ENCODE data around the gene KCTD3.

Gene KCTD3

DNA sequence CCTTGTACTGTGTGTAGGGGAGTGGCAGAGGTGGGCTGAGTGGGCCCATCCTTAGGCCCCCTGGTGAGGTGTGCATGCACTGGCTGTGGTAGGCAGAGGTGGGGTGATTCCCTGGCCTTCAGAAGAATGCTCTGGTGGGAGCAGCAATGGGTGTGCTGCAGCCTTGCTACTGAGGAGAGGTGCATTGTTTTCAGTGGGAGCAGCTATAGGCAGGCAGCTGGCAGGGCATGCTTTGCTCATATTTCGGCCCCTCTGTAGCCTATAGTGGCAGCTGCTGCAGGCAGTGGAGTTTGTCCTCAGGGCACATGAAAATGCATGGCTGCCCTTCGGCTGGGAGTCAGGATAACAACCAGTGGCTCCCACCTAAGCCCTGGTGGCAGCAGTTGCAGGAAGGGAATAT is 10.1 kb upstream of the KCTD3 start:
- no peak for DNase-seq (ENCODE audit: low read depth in 2 of 2)

DNA sequence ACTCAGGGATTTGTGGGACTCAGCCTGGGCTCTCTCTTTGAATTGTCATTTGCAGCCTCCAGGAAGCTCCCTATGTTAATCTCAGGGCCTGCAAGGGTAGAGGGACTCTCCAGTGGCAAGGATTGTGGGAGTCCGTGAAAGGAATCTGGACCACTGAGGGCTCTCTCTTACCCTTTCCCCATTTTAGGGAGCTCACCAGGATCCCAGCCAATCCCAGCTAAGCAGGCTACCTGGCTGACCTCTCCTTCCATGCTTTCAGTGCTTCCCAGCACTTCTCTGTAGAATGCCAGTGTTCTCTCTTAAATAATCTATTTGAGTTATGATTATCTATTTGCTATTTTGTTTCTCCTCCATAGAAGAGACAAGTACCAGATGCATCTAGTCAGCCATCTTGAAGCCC is 9.6 kb upstream of the KCTD3 start:
- no peak for DNase-seq (ENCODE audit: low read depth in 2 of 2)

DNA sequence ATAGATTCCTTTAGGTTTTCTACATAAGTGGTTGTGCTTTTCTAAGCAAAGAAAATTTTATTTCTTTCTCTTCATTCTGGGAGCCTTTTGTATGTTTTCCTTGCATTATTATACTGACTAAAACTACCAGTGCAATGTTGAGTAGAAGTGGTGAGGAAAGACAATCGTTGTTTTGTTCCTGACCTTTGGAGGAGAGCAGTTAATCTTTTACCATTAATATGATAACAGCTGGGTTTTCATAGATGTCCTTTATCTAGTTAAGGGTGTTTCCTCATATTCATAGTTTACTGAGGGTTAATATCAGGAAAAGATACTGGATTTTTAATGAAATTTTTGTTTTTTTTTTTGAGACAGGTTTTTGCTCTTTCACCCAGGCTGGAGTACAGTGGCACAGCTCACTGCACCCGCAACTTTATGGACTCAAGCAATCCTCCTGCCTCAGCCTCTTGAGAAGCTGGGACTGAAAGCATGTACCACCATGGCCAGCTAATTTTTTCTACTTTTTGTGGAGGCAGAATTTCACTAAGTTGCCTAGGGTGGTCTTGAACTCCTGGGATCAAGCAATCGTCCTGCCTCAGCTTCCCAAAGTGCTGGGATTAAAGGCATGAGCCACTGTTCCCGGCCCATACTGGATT is 9.0 kb upstream of the KCTD3 start:
- DNase-seq (ENCODE audit: low read depth in 2 of 2), result no peak

DNA sequence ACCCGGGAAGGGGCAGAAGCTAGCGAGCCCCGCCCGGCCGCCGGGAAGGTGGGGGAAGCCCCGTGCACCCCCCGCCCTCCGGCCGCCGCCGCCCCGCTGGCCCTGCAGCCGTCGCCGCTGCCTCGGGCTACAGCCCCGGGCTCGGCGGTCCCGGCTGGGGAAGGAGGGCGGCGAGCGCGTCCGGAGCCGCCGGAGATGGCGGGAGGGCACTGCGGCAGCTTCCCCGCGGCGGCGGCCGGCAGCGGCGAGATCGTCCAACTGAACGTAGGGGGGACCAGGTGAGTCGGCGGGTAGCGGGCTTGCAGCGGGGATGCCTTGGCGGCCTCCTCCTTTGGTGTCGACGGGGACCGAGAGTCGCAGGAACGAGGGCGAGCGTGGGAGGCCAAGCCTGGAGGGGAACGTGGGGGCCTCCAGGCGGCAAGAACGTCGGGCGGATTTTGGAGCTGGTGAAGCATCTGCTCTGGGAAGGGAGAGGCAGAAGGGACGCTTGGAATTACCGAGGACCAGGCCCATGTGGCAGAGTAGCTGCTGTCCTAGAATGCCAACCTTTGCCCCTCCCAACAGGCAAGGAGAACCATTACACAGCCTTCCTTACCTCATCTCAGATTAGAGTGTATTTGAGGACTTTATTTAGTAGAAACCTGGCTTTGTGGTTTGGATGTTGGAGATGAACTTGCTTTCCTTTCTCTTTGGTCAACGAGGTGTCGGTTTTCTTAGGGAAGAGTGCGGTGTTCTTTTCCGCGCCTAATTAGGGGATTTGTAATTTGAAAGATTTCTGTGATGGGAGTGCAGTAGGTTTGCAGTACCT is 591 bp downstream of the KCTD3 start:
- no peak for DNase-seq (ENCODE audit: low read depth in 2 of 2)

DNA sequence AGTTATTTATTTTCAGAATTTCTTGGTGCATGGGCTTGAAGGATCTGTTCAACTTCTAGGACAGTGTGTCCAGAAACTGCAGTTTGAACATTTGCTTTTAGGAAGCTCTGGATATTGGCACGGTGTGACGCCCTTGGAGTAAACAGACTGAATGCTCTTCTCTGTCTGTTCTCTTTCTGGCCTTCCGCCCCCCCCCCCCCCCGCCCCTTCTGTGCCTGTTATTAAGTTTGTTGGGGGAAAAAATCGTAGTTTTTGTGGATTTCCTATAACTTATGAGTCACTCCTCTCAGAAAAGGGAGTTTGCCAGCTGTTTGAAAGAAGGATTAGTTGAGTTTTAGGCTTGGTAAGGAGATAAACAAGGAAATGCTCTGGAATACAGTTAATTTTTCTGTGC is 1.2 kb downstream of the KCTD3 start:
- DNase-seq (ENCODE audit: low read depth in 2 of 2), result no peak

DNA sequence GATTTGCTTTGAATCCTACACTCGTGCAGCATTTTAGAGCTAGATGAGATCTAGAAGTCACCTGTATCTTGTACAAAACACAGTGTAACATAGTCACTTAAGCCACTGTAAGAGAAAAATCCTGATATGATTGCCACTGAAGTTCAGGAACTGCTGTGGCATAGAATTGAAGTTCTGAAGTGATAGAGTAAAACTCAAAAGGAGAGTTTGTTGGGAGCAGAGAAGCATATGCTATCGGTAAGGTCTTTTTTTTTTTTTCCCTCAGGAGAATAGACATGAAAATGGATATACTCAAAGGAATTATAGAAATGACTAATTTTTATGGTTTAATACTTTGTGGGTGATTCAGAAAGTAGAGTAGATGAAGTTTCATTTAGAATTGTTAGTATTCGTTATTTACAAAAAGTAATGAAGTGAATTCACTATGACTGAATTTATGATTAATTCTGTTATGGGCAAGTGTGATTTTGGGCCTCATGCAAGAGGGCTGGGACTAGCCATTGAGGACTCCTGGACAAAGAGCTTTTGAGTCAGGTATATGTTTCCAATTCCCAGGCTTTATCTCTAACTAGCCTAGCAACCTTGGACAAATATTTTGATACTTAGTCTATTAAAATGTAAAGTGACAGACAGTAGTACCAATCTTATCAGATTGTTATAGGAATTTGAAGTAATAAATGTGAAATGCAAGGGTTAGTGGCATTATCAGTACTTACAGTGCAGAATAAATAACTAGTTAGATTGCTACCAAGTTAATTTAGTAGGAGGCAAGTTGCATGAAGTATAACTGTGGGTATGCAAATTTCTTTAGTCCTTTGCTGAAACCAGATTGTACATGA is 3.1 kb downstream of the KCTD3 start:
- DNase-seq (ENCODE audit: low read depth in 2 of 2), result no peak

DNA sequence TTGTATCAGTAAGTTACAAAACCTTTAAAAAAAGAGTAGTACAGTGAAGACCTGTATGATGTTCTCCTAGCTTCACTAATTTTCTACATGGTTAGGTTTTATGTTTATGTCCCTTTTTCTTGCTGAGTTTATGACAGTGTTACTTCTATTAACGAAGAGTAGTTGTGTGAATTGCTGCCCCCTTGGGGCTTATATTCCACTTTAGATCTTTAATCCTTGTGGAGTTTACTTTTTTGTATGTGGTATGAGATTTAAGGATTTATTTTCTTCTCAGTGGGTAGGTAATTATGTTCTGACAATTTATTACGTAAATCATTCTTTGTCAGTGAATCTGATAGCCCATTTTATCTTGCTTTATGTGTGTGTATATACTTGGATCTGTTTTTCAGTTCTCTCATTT is 14.8 kb downstream of the KCTD3 start:
- DNase-seq (ENCODE audit: low read depth in 2 of 2), result no peak

DNA sequence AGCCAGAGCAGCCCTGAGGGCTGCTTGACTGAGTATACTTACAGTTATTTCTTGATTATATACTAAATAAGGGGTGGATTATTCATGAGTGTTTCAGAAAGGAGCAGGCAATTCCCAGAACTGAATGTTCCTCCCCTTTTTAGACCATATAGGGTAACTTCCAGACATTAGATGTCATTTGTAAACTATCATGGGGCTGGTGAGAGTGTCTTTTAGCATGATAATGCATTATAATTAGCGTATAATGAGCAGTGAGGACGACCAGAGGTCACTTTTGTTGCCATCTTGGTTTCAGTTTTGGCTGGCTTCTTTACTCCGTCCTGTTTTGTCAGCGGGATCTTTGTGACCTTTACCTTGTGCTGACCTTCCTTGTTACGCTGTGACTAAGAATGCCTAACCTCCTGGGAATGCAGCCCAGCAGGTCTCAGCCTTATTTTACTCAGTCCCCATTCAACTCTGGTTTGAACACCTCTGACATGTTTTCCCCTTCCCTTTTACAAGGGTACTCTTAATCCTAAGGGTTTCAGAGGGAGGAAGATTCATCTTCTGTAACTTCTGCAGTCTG is 16.2 kb downstream of the KCTD3 start:
- DNase-seq (ENCODE audit: low read depth in 2 of 2), result no peak

DNA sequence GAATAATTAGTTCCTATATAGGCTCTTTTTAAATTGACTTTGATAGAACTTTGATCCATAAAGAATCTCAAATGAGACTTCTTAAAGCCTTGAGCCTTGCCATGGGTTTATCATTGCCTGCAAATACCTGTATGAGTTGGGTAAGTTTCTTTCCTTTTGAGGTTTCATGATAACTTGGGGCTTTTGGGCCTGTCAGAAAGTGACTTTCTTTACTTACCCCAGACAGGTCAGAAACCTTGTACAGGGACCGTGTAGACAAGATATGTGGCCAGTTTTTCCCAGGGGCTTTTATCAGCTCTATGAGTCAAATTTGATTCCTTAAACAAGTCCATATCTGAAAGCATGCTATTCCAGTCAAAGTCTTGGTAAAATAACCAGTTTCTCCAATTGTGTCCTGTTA is 17.3 kb downstream of the KCTD3 start:
- no peak for DNase-seq (ENCODE audit: low read depth in 2 of 2)

DNA sequence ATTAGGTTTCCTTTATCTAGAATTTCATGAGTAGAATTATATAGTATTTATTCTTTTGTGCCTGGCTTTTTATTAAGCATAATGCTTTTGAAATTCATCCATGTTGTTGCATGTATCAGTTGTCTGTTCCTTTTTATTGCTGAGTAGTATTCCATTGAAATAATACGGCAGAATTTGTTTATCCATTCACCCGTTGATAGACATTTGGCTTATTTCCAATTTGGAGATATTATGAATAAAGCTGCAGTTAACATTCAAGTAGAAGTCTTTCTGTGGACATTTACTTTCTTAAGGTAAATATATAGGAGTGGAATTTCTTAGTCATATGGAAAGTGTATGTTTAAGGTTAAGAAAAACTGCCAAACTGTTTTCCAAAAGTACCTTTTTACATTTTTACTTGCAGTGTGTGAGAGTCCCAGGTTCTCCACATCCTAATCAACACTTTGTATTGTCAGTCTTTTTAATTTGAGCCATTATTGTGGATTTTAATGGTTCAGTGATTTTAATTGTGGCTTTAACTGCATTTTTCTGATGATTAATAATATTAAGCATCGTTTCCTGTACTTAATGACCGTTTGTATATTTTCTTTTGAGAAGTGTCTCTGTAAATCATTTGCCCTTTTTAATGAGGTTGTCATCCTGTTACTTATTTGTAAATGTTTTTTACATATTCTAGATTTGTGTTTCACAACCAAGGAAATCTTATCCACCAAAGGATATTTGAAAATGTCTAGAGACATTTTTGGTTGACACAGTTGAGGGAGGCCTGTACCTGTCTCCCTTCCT is 22.7 kb downstream of the KCTD3 start:
- no peak for DNase-seq (ENCODE audit: low read depth in 2 of 2)

DNA sequence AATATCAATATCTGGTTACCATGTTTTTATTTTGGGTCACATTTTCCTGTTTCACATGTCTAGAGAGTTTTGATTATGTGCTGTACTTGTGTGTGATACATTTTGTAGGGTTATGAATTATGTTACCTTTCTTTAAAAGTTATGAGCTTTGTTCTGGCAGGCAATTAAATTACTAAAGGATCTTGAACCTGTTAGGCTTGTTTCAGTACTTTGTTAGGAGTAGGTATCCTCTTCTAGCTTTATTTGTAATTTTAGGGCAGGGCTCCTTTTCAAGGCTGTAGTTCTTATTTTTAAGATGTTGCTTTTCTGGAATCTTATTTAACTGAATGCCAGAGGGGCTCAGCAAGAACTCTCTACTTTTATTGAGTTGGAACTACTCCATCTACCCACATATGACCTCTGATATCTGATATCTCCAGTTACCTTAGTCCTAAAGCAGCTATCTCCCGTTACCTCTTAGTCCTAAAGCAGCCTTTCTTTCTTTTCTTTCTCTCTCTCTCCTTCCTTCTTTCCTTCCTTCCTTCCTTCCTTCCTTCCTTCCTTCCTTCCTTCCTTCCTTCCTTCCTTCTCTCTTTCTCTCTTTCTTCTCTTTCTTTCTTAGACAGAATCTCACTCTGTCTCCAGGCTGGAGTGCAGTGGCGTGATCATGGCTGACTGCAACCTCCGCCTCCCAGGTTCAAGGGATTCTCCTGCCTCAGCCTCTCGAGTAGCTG is 23.8 kb downstream of the KCTD3 start:
- no peak for DNase-seq (ENCODE audit: low read depth in 2 of 2)

DNA sequence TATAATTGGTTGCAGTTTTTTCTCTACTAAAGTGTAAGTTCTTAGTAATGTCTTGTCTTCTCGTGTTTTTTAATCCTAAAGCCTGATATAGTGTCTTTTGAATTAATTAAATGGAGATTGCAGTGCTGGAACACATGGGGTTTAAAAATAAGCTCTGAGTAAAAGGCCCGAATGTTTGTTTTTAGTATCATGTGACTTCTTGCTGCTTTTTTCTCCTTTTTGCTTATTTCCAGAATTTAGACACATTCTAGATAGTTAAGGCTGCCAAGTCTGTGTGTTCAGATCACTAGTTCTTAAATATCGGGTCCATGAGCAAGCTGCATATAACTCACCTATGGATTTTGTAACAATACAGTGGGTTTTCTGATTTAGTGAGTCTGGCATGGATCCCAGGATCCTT is 27.5 kb downstream of the KCTD3 start:
- no peak for DNase-seq (ENCODE audit: low read depth in 2 of 2)

DNA sequence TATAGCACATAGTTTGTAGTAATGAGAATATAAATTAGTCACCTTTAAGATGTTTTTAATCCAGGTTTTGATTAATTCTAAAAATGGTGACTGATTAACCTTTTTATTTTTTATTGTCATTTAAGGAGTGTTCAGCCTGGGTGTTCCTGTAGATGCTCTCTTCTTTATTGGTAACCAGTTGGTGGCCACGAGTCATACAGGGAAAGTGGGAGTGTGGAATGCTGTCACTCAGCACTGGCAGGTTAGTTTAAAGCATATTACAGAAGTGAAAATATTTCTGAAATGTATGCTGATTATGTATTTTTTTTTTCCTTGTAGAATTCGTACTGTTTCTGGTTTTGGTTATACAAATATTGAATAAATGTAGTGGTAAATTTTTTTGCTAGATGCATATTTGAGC is 28.1 kb downstream of the KCTD3 start:
- DNase-seq (ENCODE audit: low read depth in 2 of 2), result no peak

DNA sequence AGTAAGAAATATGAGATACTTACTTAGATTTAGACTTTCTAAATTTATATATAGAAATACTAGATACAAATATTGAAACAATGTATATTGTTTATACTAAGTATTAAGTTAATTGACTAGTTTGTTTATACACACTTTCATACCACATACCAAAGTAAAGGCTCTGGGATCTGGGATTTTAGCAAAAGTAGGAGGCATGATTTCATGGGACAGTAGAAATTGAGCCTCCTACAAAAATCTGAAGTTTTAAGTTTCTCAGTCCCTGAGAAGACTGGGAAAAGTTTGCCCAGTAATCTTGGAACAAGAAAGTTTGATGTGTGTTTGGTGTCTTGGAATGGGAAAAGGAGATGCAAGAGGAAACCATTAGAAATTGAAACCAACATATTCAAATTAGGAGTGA is 30.9 kb downstream of the KCTD3 start:
- no peak for DNase-seq (ENCODE audit: low read depth in 2 of 2)

DNA sequence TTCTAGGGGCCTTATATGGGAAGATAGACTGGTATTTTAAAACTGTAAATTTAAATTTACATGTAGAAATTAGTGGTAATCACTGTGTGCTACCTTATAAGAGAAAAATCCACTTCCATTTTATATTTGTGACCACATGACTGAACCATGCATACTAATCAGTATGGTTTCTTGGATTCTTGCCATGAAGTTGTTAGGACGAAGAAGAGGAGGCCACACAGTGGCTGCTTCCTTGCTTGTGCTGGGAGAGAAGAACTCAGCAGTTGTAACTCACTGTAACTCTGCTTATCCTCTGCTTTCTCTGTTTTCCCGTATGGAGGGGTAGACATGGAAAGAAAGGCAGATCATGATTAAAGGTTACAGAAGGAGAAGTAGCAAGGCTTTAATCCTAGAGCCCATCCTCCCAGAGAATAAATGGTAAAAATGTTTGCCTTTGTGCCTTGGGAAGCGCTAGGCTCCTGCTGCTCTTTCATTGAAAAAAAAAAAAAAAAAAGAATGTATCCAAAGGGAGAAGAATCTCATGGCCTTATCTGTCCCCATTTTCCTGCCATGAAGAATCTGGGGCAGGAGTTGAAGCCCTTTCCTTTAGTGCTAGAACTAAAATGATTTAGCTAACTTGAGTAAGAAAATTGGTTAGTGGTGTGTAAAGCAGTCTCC is 32.4 kb downstream of the KCTD3 start:
- no peak for DNase-seq (ENCODE audit: low read depth in 2 of 2)

DNA sequence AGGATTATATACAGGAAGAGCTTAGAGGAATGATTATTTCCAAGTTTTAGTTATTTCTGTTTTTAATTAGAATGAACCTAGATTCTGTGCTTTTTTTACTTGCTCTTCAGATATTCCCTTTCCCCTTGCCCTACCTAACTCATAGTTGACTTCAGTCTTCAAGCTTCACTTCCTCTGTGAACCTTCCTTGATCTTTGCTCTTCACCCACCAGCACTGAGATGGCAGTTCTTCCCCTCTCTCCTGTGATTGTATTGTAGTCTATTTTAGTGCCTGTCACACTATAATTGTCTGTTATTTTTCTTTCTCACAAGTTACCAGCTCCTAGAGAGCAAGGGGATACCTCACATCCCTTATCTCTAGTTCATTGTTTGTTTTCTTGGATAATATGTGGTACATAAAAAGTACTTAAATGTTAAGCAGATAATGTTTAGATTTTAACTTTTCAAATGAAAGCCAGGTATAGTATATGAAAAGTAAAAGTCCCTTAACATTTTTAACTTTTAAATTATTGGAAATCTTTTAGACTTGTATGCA is 33.2 kb downstream of the KCTD3 start:
- no peak for DNase-seq (ENCODE audit: low read depth in 2 of 2)

DNA sequence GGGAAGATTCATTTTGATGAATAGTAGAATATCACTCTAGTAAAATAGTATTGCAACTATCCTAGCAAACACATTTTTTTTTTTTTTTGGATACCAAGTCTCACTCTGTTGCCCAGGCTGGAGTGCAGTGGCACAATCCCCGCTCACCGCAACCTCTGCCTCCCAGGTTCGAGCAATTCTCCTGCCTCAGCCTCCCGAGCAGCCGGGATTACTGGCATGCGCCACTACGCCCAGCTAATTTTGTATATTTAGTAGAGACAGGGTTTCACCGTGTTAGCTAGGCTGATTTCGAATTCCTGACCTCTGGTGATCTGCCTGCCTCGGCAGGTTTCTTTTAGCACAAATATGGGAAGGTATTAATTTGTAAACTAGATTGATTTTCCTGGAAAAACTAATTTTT is 33.8 kb downstream of the KCTD3 start:
- DNase-seq (ENCODE audit: low read depth in 2 of 2), result no peak

DNA sequence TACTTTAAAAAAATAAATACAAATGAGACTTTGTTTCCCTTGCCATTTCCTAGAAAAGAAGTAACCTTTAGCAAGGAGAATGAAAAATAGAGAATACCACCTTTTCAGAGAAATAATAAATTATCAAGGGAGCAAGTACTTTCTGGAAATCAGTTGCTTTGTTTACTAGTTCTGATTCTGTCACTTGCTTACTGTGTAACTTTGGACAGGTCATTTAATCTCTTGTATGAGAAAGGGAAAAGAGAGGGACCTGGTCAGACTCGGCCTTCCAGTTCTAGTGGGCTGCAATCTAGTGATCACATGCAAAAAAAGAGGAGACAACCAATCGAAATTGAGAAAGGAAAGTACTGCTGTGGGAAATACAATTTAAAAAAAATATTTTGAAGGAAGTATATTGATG is 34.2 kb downstream of the KCTD3 start:
- no peak for DNase-seq (ENCODE audit: low read depth in 2 of 2)

DNA sequence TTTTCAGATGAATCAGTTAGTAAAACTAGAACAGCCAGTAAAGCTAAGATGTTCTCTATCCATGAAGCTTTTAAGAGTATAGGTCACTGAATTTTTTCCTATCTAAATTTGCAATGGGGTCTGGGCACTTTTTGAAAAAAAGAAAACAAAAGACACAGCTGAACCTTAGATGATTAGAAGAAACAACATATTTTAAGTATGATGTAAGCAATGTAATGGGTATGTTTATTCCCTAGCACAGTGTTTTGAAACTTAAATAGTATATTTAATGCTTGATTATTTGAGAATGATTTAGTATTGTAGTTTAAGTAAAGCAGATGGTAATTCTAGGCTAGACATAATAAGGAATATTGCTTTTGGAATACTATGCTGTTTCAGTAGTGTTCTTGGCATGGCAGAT is 36.2 kb downstream of the KCTD3 start:
- DNase-seq (ENCODE audit: low read depth in 2 of 2), result no peak

DNA sequence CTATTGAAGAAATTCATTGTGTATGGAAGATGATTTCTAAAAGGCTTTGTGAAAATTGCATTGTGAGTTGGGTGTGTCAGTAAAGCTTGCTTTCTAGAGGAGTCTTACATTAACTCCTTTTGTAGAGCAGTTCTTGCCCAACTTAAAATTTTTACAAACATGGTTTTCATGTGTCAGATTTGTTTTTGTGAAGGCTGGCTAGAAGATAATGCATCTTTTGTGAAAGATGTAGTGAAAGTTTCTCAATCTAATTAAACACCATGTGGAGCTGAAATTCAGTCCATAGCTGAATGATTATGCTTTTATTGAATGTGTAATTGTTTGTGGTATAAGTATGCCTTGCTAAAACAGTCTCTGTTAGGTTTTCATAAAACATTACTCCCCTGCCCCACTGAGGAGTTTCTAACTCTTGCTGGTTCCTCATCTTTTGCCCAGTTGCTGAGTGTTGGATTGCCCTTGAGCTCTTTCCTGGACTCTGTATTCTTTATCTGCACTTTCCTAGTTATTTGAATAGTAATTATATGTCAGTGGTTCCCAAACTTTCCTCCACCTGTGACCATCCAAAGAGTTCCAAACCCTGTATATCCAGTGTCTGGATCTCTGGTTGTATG is 38.0 kb downstream of the KCTD3 start:
- no peak for DNase-seq (ENCODE audit: low read depth in 2 of 2)

All from stimulated activated CD8-positive, alpha-beta memory T cell treated with anti-CD3 and anti-CD28 coated beads, Interleukin-2, amount 100 ng/mL, for 1 hour (primary cell).